HG03354 (cell line): ENCODE results near the gene ATG16L2.
A peak's percentile ranks its signal among the peaks of the same experiment; 100 is the strongest.

Experiments used
- ATAC-seq: cut with Tn5 transposase; IDR thresholded peaks from one replicate; pipeline ENCODE4 v1.9.1; 2021; ENCODE audit warnings: mild to moderate bottlenecking; ENCODE audit not compliant: unreplicated experiment, poor library complexity, severe bottlenecking

The ATG16L2 gene, protein sequence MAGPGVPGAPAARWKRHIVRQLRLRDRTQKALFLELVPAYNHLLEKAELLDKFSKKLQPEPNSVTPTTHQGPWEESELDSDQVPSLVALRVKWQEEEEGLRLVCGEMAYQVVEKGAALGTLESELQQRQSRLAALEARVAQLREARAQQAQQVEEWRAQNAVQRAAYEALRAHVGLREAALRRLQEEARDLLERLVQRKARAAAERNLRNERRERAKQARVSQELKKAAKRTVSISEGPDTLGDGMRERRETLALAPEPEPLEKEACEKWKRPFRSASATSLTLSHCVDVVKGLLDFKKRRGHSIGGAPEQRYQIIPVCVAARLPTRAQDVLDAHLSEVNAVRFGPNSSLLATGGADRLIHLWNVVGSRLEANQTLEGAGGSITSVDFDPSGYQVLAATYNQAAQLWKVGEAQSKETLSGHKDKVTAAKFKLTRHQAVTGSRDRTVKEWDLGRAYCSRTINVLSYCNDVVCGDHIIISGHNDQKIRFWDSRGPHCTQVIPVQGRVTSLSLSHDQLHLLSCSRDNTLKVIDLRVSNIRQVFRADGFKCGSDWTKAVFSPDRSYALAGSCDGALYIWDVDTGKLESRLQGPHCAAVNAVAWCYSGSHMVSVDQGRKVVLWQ

DNA sequence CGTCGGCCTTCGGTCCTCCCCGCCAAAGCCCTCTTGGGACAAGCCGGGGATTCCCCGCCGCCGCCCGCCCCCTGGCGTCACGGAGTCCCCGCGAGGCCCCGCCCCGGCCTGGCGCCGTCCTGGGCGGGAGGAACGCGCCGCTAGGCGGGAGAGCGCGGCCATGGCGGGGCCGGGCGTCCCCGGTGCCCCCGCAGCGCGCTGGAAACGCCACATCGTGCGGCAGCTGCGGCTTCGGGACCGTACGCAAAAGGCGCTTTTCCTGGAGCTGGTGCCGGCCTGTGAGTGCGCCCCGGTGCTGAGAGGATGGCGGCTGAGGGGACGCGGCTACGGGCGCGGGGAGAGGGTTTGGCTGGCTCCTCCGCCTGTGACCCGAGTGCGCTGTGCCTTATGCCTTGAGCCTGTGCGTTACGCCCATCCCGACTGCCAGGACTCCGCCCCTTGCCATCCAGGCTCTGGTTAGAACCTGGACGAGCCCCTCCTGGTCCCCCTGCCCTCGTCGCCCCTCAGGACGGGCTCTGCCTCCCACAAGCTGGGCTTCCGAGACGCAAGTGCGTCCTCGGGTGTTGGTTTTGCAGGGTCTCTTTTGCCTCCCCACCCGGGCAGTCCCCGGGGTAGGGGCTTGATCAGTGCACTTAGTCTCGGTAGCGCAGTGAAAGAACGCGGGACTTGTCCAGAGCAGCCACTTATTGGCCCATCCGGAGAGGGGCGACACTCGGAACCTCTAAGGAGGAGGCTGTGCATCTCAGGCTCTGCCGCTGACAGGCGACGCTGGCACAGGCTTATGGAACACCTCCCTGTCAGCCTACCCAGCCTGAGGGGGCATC is at the start of gene ATG16L2:
ATG16L2 (plus strand) TSS at position 126 of the 824 bp plus-strand sequence; CDS start at position 161, 35 bp downstream.
- peak; percentile 62 for ATAC-seq

DNA sequence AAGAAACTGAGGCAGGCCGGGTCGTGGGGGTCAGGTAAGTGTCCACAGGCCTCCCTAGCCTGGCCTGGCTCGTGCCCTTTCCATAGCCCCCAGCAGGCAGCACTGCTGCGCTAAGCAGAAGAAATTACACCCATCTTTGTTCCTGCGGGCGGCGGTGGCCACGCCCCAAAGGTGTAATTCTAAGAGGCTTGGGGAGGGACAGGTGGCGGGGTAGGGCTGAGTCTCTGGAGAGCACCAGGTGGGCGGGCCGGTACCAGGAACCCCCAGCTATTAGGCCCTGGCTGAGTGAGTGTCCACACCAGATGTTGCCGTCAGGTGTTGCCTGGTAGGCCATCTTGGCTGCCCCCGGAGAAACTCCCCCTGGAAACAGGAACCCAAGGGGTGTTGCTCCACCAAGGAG is 49.7 kb upstream of the ATG16L2 start:
- ATAC-seq = no peak

DNA sequence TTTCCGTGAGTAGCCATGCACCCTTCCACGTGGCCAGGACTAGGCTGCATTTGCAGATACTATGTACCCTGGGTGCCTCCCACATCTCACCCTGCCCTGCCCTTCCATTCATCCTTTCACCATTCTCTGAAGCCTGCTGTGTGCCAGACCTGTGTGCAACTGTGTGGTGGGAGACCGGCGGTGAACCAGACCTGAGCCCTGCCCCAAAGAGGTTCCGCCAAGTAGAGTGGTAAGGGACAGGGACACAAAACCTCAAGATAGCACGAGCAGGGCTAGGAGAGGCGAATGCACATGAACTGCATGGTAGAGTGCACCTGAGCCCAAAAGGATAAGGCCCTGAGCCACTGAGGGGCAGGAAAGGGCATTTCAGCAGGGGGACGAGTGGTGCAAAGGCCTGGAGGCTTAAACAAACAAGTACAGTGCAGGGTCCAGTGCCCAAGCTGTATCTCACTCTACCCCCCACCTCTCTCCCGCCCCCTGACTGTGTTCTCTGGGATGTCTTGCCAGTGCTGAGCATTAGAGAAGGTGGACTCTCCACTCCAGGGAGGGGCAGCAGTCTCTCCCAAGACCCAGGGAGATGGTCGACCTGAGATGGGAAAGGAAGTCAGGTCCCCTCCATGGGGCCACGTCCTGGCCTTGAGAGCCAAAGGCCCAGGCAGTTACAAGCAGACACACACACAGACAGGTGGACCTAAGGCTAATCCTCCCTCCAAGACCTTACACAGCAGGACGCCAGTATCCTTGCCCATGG is 47.9 kb upstream of the ATG16L2 start:
- no peak for ATAC-seq

DNA sequence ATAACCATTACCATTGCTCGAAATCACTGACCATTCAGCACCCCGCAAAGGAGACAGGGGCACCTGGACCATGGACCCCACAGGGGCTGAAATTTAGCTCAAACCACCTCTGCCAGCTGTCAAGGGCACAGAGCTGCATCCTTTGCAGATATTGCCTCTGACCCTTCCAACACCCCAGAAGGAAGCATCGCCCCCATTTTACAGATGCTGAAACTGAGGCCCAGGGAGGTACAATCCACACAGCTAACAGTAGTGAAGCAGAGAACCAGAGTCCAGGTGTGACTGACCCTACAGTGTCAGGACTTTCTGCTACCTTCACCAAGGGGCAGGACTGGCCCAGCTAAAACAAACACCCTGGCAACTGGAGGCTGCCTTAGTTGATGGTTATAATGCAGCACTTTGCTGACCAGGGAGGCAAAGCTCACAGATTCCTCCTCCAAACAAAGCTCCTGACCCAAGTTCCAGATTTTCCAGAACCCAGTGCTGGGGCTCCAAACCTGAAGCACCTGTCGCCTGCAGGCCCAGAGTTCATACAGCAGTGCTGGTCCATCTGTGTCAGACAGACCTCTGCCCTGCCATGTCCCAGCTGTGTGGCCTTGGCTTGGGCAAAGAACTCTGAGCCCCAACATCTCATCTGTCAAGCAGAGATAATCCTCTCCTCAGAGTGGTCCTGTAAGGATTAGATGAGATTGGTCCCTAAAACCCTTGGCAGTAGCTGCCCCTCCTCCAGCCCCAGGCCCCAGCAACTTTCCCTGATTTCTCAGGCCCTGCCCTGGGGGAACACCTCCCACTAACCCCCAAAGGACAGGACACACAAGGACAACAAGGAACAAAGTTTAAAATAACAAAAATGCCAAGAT is 46.8 kb upstream of the ATG16L2 start:
- no peak for ATAC-seq

DNA sequence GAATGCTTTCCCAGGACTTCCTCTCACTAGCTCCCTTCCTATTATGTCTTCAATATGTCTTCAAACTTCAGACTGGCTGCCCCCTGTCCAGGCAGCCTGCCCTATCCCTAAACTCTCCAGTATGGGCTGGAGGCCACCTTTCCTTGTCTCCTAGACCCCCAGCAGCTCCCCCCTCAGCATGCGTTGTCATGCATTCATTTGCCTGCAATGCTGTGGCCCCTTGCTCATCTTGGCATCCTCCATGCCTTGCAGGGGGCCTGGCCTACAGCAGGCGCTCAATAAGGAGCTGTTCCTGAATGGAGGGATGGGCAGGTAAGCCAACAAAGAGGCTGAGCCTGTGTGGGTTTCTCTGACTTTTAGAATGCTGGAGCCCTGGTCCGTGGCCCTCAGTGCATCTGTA is 45.6 kb upstream of the ATG16L2 start:
- no peak for ATAC-seq

DNA sequence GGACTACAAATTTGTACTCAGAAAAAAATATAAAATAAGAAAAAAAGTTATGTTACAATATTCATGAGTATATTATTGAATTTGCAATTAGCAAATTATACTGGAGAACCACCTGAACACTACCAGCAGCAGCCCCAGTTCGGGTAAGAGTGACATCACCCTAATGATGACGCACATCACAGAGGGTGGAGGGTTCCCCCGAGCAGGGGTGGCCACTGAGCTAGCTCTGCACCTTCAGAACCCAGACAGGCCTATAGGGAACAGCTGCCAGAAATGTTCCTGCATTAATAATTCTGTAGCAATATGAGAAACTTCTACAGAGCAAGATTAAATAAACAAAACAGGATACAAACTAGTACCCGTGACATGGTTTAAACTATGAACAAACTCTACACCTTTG is 44.5 kb upstream of the ATG16L2 start:
- no peak for ATAC-seq

DNA sequence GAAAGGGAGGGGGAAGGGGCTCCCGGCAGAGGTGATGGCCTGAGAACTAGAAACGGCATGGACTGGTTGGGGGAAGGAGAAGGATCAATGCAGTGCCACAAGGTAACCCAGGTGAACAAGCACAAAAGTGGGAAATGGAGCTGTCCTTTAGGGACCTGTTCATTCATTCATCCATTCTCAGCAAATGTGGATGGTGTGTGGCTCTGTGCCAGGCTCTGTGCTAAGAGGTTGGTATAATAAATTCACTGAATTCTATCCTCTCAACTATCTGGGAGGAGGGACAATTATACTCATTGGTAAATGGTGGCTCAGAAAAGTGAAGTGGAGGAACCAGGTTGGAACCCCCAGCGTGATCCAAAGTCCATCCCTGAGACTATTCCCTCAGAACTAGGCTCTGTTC is 43.4 kb upstream of the ATG16L2 start:
- no peak for ATAC-seq

DNA sequence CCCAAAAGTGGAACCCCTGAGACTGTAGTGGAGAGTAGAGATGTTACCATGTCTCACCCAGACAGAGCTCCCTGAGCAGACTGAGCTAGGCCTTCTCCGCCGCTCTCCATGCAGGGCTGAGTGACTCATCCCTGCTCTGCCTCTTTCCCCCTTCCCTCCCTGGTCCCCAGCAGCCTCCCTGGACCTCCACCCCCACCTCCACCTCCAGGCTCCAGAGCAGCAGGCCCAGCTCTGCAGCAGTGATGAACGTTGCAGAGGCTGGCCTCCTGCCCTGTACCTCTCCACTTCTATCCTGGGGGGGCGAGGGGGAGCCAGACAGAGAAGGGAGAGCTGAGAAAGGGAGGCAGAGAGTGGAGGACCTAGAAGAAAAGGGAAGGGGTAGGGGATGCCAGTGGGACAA is 42.7 kb upstream of the ATG16L2 start:
- ATAC-seq = no peak

DNA sequence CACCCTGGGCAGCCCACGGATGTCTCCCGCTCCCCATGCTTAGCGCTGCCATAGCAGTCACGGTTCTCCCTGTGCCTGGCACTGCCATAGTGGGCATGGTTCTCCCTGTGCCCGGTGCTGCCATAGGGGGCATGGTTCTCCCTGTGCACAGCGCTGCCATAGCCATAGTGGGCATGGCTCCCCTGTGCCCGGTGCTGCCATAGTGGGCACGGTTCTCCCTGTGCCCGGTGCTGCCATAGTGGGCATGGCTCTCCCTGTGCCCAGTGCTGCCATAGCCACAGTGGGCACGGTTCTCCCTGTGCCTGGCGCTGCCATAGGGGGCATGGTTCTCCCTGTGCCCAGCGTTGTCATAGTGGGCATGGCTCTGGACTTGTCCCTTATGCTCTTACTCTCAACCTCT is 42.2 kb upstream of the ATG16L2 start:
- ATAC-seq = no peak

DNA sequence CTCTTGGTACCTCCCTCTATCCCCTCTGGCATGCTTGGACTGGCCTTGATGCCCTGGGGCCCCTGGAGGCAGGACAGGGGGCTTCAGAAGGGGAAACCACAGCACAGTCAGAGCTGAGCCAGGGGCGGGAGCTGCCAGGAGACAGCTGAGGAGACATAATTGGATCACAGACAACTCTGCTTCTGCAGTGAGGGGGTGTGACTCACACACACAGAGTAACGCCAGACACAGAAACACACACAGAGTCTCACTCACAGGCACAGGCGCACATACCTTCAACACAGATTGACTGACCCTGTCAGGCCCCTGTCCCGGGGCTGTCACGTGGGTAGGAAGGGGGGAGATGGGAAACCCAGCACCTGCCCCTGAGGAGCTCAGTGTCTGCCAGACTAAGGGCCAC is 40.9 kb upstream of the ATG16L2 start:
- ATAC-seq = no peak

DNA sequence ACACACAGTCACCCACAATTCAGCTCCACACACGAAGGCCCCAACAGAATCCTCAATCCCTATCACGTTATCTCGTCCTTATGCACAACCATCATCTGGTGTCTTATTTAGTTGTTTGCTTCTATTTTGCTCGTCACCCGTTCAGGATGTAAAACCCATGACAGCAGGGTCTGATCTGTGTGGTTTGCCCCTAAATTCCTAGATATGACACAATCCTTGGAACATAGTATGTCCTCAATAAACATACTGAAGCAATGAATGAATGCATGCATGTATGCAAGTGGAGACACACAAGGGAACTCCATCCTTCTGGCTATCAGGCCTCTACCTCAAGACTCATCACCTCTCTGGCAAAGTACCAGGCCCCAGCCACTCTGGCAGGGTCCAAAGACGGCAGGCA is 40.5 kb upstream of the ATG16L2 start:
- no peak for ATAC-seq

DNA sequence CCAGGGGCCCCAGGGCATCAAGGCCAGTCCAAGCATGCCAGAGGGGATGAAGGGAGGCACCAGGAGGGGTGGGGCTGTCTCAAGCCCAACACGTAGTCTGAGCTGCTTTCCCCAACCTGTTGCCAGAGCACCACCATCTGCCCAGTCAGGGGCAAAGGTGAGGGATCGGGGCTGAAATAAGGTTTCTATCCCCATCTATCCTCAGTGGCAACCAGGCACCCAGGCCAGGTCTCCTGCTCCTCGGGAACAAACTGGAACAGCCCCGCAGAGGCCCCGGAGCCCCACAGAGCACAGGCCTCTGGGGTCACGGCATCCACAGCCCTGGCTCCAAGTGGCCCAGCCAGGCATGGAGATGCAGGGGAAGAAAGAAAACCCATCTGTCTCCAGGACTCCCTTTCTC is 39.7 kb upstream of the ATG16L2 start:
- ATAC-seq = no peak

DNA sequence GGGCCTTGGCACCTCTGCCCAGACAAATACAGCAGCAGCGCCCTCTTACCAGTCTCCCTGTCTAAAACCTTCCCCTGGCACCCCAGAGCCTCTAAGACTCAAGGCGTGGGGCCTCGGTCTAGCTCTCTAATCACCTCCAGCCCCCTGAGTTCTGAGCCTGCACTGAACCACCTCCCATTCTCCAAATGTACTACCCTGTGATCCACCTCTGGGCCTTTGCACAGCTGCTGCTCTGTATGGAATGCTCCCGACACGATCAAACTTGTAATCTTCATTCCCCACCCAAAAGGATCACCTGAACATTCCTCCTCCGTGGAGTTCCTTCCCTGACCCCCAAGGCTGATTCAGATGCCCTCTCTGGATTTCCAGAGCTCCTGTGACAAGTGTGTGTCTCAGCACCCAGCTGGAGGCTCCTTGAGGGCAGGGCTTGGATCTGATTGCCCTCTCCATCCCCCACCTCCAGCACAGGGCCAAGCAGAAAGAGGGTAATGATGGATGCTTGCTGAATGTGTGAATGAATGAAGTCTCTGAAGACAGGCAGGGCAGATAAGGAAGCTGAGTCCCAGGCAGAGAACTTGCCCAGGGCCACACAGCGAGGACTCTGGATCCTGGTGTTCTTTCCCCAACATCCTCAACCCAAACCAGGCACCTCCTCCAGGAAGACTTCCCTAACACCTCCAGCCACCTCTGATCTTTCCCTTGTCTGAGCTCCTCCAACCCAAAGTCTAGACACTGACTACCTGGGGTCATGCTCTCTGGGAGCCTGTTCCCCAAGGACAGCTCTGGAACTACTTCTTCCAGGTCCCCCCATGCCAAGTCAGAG is 38.7 kb upstream of the ATG16L2 start:
- ATAC-seq = no peak

DNA sequence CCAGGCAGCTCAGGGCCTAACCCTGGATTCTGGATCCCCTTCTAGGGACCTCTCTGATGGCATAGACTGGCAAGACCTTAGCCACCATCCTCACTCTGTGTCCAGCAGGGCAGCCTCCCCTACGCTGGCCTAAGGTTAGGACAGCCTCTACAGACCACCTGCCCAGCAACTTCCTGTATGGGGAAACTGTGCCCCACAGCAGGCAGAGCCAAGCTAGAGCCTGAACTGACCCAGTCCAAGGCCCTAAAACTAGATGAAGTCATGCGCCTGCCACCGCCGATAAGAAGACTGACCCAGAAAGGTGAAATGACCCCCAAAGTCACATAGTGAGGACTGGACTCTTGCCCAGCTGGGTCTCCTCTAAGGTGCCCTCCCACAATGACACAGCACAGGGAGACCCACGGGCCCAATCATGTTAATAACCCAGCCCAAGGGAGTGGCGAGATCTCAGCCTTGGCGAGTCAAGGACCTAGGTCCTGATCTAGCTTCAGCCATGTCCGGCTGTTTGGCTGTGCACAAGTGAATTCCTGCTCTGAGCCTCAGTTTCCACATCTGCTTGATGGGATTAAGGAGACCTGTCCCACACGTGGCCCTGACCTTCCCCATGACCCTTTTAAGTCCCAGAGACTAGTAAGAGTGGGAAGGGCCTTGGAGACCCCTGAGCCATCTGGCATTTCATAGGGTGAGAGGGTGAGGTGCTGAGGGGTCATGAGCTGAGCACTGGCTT is 37.9 kb upstream of the ATG16L2 start:
- no peak for ATAC-seq

DNA sequence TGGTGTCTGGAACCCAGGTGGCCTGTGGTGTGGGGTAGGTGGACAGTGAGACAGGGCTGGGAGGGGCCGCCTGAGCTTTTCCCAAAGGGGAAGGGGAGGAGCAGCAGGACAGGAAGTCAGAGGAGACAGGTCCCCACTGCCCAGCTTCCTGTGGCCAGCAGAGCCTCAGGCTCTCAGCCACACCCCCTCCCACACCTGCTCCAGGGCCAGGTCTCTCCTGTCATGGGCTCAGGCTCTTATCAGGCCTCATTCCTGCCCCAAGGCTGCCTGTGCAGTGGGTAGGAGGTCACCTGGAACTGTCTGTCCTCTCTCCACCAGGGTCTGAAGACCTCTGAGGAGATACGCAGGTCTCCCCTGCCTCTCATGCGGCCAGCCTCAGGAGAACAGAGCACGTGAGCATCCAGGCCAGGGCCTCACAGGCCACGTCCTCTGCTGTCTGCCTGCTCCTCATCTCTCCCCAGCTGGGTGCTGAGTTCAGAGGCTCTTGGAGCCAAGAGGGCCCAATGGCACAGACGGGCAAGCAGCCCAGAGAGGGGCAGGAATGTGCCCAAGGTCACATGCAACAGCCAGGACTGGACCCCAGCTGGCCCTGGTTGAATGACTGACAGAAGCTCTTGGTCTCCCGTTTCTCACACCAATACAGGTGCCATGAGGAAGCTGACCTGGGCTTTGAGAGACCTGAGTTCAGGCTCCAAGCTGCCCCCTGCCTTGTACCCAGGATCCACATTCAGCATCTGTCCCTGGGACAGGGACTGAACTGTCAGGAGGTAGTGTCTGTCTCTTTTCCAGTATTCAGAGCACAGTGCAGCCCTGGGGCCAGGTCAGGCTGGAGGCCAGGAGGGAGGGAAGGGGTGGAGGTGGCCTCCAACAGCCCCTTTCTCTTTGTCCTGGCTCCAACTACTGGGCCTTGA is 37.1 kb upstream of the ATG16L2 start:
- no peak for ATAC-seq

DNA sequence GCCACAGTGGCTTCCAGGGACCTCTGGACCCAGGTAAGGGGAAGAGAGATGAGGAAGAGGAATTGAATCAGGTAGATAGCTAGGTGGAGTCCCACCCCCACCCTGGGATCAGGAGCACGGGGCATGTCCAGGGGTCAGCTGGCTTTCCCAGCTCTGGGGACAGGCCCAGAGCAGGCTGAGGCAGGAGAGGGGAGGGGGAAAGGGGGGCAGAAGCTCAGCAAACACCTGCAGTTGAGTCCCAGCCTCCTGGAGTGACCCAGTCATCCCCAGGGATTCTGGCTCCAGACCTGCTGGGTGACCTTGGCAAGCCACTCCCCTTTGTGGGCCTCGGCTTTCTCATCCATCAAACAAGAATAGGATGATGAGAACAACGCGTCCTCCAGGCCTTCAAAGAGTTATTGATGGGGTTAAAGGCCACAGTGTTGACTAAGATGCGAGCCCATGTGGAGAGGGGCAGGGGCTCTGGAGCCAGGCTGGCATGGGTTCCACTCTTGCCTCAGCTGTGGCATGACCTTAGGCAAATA is 36.4 kb upstream of the ATG16L2 start:
- no peak for ATAC-seq
